ENCODE measurements around the gene DHX8. TPM values are rescaled to one million over a fixed set of nuclear protein-coding genes. Genes with fewer than 3 reads are reported as not detected.

DHX8 gene
- total RNA-seq, 1 experiment from 2014 or later, result 54.1 TPM

DNA sequence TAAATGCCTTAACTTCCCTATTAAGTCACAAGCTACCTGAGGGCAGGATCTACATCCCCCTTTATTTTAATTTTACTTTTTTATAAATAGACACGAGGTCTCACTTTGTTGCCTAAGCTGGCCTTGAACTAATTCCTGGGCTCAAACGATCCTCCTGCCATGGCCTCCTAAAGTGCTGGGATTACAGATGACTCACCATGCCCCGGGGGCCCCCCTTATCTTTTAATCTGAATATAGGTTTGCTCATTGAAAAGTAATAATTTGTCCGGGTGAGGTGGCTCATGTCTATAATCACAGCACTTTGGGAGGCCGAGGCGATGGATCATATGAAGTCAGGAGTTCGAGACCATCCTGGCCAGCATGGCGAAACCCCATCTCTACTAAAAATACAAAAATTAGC, 48.2 kb downstream of the DHX8 start:
- Histone ChIP-seq H3K9ac (ENCODE audit: extremely low read depth, insufficient read length, low read length) (no peak overlapping the region), H4K5ac (ENCODE audit: insufficient read length, low read depth, low read length) (no peak overlapping the region), H3K4me2 (ENCODE audit: insufficient read depth, insufficient read length, low read length) (no peak overlapping the region), H2BK5ac (ENCODE audit: insufficient read length, low read length) (no peak overlapping the region), H3K27me3 (ENCODE audit: insufficient read depth, low read length) (no peaks in the 10 kb centered on the region), H3K4ac (ENCODE audit: low read depth, low read length) (no peak overlapping the region), H2AFZ (ENCODE audit: low read length) (no peak overlapping the region), H3T11ph (ENCODE audit: low read length) (no peak overlapping the region), H4K91ac (ENCODE audit: insufficient read length, low read depth, low read length) (no peak overlapping the region), H3K56ac (ENCODE audit: insufficient read length, low read depth, low read length) (no peak overlapping the region), H2BK20ac (ENCODE audit: low read depth, low read length, poor library complexity, severe bottlenecking) (no peak overlapping the region), H3K79me1 (ENCODE audit: insufficient read depth, low read depth, low read length, poor library complexity, severe bottlenecking) (no peaks in the 10 kb centered on the region), H3K14ac (ENCODE audit: insufficient read depth, low read length) (no peak overlapping the region), H2AK5ac (ENCODE audit: insufficient read length, low read length) (no peak overlapping the region), H2BK12ac (ENCODE audit: insufficient read length, low read depth, low read length) (no peak overlapping the region), H3K27ac (ENCODE audit: insufficient read length, low read depth, low read length) (no peak overlapping the region), H3K4me1 (ENCODE audit: insufficient read depth, low read length) (peaks cover 8% of the 10 kb centered on the region; the same call in 1 of the 2 replicates), H3K18ac (ENCODE audit: insufficient read length, low read depth, low read length) (no peak overlapping the region), H3K23me2 (ENCODE audit: insufficient read length, low read depth, low read length, poor library complexity, severe bottlenecking) (no peaks in the 10 kb centered on the region), H3K9me3 (ENCODE audit: control insufficient read depth, low read depth, low read length) (no peaks in the 10 kb centered on the region), H4K8ac (replicated peaks; ENCODE audit: insufficient read length, low read depth, low read length) (no peak overlapping the region), H4K20me1 (ENCODE audit: control insufficient read depth, insufficient read depth, insufficient read length) (no peaks in the 10 kb centered on the region), H2BK120ac (ENCODE audit: low read depth, low read length, poor library complexity, severe bottlenecking) (no peak overlapping the region), H3K23ac (ENCODE audit: insufficient read length, low read depth, low read length) (no peak overlapping the region), H2BK15ac (ENCODE audit: low read depth, low read length) (no peak overlapping the region), H3K79me2 (ENCODE audit: insufficient read depth, low read length) (no peaks in the 10 kb centered on the region)
- no CpG with 5 or more reads among the region's 8 CpGs for WGBS (ENCODE audit: extremely low coverage, insufficient read length, low lambda C conversion rate)
- Mint-ChIP-seq H3K4me3 (no peak overlapping the region; a peak in 1 of 5 replicates), H3K36me3 (ENCODE audit: insufficient read depth in 1 of 3, low read depth in 3 of 3) (peaks cover 19 to 75% (median 33%) of the 10 kb centered on the region in 3 experiments), H3K4me1 (peaks cover 42 to 50% of the 10 kb centered on the region in 2 experiments), H3K27me3 (ENCODE audit: low read depth) (peaks cover 31% of the 10 kb centered on the region), H3K9me3 (no peaks in the 10 kb centered on the region), H3K27ac (no peak overlapping the region)
- TF ChIP-seq, protein P1, sequence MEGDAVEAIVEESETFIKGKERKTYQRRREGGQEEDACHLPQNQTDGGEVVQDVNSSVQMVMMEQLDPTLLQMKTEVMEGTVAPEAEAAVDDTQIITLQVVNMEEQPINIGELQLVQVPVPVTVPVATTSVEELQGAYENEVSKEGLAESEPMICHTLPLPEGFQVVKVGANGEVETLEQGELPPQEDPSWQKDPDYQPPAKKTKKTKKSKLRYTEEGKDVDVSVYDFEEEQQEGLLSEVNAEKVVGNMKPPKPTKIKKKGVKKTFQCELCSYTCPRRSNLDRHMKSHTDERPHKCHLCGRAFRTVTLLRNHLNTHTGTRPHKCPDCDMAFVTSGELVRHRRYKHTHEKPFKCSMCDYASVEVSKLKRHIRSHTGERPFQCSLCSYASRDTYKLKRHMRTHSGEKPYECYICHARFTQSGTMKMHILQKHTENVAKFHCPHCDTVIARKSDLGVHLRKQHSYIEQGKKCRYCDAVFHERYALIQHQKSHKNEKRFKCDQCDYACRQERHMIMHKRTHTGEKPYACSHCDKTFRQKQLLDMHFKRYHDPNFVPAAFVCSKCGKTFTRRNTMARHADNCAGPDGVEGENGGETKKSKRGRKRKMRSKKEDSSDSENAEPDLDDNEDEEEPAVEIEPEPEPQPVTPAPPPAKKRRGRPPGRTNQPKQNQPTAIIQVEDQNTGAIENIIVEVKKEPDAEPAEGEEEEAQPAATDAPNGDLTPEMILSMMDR (conservative IDR thresholded peaks at IDR 0.05), result no peak
- no peak for DNase-seq

Measured in H9 (cell line).